CD4-positive, alpha-beta T cell treated with Interleukin-17A for 4 hours (primary cell): ENCODE data around the gene SLC22A15.

Experiments used
- DNase-seq: peaks from one replicate; pipeline ENCODE4 v3.0.0-alpha.2; 2020; ENCODE audit warnings: mixed read lengths

Gene SLC22A15

DNA sequence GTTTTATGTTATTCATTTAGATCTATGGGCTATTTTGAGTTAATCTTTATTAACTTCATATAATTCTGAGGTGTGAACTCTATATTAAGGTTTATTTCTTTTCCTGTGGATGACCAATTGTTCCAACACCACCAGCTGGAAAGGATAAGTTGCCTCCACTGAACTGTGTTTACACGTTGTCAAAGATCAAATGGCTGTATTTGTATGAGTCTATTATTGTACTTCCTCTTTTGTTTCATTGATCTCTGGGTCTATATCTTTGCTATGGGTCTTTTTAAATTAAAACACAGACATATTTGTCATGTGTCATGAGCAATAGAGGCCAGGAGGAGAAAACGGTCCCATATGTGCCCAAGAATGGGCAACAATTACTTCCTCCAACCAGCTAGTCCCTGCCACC is 129.7 kb downstream of the SLC22A15 start:
- DNase-seq: no peak

DNA sequence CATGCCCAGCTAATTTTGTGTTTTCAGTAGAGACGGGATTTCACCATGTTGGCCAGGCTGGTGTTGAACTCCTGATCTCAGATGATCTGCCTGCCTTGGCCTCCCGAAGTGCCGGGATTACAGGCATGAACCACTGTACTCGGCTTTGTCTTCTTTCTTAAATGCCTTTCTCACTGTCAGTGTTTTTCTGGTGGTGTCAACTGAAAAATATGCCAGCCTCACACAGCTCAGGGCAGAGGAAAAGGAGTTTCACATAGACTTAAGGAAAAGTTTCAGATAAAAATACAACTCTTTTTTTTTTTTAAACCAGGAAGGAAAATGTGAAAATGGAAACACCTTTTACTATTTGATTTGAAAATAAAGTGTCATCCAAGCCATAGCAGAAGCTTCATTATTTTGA is 130.3 kb downstream of the SLC22A15 start:
- no peak for DNase-seq

DNA sequence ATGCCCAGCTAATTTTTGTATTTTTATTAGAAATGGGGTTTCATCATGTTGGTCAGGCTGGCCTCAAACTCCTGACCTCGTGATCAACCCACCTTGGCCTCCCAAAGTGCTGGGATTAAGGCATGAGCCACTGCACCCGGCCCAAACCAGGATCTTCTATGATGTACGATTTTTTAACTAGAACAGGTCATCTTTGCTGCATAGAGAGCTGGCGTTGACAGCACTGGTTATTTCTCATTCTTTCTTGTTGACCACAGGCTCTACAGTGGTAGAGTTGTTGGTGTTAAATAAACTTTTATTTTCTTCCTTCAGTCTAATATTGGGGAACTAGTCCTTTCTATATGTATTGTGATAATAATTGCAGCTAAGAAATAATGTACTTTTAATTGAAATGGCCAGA is 131.1 kb downstream of the SLC22A15 start:
- DNase-seq: no peak

DNA sequence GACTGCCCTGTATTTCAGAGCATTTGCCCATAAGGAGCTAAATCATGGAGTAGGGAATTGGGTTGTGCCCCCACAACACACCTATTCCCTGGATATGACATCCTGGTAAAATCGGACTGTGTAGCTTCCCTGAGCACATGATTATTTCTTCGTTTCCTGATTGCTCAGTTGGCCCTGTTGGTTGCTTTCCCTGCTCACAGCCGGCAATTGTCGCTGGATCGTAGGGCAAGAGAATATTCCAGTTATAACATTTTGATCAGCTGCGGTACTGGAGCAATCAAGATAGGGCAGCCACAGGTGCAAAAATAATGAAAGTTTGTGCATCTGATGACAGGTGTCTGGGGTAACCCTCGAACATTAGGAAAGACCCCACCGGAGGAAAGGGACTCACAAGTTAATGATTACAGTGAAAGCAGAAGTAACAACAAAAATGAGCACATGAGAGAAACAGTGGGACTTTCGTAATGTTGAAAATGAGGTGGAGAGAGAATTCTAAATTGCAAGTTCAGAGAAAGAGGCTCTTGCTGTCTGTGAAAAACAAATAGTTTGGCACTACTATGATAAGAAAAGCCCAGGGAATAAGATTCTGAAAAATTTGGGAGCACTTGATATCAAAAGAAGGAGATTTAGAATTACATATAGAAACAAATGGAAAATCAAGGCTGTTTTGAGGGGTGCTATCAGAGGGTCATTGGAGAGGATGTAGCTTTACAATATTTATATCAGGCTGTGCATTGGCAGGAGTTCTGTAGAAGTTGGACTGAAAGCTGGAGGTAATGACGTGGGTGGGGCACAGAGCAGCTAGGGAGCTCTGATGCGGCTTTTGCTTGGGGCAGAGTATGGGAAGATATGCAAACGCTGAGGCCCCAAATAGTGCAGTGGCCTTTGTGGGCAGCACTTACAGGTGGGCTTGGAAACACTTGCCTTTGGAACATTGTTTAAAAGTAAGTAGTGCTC is 134.5 kb downstream of the SLC22A15 start, which contains the start of gene MAB21L3:
Gene MAB21L3, plus strand, starts transcription at position 833 of the 957 bp plus-strand sequence. CDS start 1,217 bp downstream, outside the sequence.
- DNase-seq: no peak

DNA sequence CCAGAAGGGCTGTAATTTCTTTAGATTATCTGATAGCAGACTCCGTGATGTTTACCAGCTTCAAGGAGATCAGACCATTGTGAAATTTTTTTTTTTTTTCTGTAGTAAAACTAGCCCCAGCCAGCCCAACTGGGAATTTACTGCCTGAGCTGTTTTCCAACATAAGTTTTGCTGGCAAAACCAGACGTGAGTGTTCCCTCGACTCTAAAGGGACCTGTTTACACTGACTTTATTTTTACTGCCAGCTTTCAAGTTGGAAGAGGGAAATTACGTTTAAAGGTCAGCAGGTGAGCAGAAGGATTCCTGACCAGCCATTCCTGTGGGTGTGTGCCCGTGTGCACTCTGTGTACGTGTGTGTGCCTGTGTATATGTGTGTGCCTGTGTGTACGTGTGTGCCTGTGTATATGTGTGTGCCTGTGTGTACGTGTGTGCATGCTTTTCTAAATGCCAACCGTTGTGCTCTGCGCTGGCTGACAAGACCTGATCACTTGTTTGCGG is 135.3 kb downstream of the SLC22A15 start:
- DNase-seq: no peak

DNA sequence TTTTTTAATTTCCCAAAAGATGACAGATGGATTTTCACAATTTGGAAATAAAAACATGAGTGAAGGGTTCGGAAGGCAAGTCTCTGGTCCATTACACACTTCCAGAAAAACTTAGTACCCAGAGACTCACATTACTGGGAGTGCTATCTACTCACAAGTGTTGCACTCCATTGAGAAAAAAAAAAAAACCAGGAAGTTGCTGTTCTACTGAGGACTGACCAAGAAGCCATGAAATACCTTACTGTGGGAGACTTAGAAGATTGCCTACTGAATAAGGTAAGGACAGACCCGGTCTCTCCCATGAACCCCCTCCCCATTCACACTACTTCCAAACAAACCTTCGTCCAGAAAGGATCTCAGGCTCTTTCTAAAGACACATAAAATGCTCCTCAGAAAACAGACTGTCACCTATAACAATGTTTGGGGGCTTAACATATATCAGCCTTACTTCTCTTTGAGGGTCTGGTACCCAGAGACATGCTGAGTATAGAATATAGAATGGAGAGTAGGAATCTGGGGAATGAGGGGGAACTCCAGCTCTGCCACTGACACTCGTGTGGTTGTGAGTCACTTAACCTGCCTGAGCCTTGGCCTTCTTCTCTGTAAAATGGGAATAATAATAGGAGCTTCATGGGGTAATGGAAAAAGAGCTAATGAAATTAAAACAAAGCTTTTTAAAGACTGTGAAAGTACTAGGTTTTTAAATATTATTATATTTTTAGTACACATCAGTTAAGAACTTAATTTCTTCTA is 136.3 kb downstream of the SLC22A15 start:
- DNase-seq: no peak

DNA sequence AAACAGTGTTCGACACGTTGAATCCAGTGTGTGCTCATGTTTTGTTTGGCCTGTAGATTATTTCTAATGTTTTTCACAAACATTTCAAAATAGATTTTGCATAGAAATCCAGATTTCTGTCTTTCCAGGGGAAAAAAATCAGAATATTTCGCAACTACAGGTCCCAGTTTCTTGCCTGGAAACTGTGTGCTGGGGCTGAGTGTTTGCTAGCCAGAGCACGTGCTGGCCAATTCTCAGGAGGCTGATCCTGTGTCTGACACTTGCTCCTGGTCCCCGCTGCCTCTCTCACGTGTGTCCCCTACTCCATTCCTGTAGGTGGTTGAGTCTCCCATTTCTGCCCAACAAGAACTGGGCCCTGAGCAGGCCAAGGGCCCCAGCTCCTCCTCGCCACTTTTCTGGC is 137.3 kb downstream of the SLC22A15 start:
- DNase-seq: no peak

DNA sequence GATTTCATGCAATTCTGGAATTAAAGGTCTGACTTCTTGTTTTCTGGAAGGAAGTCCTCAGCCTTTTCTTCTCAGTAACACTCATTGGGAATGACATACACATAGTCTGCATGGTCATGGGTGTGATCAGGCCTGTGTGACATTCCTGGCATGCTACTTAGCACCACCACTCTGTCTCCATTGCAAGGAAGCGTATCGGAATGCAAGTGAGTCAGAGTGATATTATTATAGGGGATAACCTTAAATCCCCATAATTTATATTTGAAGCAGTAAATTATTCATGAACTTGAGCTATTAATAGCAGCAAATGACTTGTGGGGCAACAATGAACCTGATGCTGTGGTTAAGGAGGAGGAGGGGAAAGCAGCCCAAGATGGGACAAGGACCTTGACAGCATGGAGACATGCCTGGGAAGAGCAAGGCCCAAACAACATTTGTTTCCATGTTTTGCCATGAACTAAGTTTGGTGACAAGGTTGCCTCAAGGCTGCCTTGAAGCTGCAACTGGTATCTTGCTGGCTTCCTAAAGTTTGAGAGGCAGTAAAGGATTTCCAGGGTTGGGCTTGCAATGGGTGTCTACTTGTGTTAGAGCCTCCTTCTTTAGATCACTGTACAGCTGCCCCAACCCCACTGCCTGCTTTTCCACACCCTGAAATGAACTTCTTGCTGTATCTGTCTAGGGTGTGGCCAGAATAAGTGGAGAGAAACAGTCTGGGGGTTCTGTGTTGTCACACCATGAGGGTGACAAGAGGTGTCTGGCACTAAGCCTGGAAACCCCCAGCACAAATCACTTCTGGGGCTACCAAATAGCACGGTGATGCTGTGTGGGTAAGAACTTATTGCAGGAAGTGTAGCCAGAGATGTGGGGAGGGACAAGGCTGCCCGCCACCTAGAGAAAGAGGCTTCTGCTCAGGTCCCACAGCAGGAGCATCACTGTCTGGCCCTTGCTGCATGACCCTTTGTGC is 139.4 kb downstream of the SLC22A15 start:
- no peak for DNase-seq

DNA sequence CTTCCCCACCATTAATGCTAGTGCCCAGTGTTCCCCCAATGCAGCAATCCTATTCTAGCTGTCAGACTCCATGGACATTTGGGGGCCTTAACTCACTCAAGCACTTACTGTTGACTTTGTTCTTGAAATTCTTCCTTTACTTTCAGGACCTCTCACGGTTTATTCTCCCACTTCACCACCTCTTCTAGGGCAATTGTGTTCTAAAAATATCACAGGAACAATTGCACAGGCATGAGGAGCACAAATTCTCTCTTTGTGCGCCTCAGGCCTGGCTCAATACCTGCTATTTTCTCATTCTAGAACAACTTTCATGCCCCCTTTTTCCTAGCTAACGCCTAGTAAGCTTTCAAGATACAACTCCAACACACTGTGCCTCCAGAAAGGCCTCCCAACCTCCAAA is 142.2 kb downstream of the SLC22A15 start:
- no peak for DNase-seq
